ENCODE data around the gene ELOA.
A peak's percentile ranks its signal among the peaks of the same experiment; 100 is the strongest.

ELOA gene

GRCh38 chr1:23788695-23789094 lies 45.4 kb downstream of the ELOA start:
- H2AFZ ChIP-seq, result no peak overlapping the region
- H3K27ac ChIP-seq, result no peak overlapping the region
- no peaks in the 10 kb centered on the region for H3K9me3 ChIP-seq (ENCODE audit: control insufficient read depth, low read length)
- H3K36me3 ChIP-seq (ENCODE audit: control insufficient read depth, insufficient read depth, low read length), result no peaks in the 10 kb centered on the region
- H3K79me2 ChIP-seq, result peaks cover 3% of the 10 kb centered on the region
- H3K4me2 ChIP-seq (ENCODE audit: low read length), result no peak overlapping the region
- TF ChIP-seq CTCF (IDR thresholded peaks at IDR 0.05), result no peak
- H3K27me3 ChIP-seq (ENCODE audit: control insufficient read depth, insufficient read depth, low read length), result no peaks in the 10 kb centered on the region
- H3K4me1 ChIP-seq, result peaks cover 4% of the 10 kb centered on the region
- no peak overlapping the region for H3K4me3 ChIP-seq (ENCODE audit: low read depth, low read length)
- H3K9ac ChIP-seq, result no peak overlapping the region

- TF ChIP-seq CTCF (IDR thresholded peaks at IDR 0.05), result no peak
- Histone ChIP-seq H3K9ac (no peak within 1 kb of the TSS), H3K9me3 (ENCODE audit: control insufficient read depth, low read length) (no peaks in the 10 kb centered on the region), H2AFZ (peak within 1 kb of the TSS; percentile 61), H3K4me1 (no peaks in the 10 kb centered on the region), H3K4me3 (ENCODE audit: low read depth, low read length) (peak within 1 kb of the TSS; percentile 86), H3K79me2 (peaks cover 3% of the 10 kb centered on the region), H3K27ac (peak within 1 kb of the TSS; percentile 53), H3K4me2 (ENCODE audit: low read length) (peak within 1 kb of the TSS; percentile 93), H3K27me3 (ENCODE audit: control insufficient read depth, insufficient read depth, low read length) (no peaks in the 10 kb centered on the region), H3K36me3 (ENCODE audit: control insufficient read depth, insufficient read depth, low read length) (no peaks in the 10 kb centered on the region)
Measured at GRCh38 chr1:23790696-23791515, 47.6 kb downstream of the ELOA start, which contains the start of gene LYPLA2. LYPLA2 (plus strand) TSS chr1:23791145; CDS start chr1:23792683, 1,538 bp downstream.

GRCh38 chr1:23791516-23792047 lies 48.3 kb downstream of the ELOA start:
- Histone ChIP-seq H3K9me3 (ENCODE audit: control insufficient read depth, low read length) (no peaks in the 10 kb centered on the region), H2AFZ (peak overlapping the region; percentile 61), H3K4me1 (no peaks in the 10 kb centered on the region), H3K9ac (no peak overlapping the region), H3K36me3 (ENCODE audit: control insufficient read depth, insufficient read depth, low read length) (no peaks in the 10 kb centered on the region), H3K27me3 (ENCODE audit: control insufficient read depth, insufficient read depth, low read length) (no peaks in the 10 kb centered on the region), H3K4me3 (ENCODE audit: low read depth, low read length) (peak overlapping the region; percentile 86), H3K27ac (peak overlapping the region; percentile 53), H3K79me2 (peaks cover 3% of the 10 kb centered on the region), H3K4me2 (ENCODE audit: low read length) (peak overlapping the region; percentile 93)
- TF ChIP-seq CTCF (IDR thresholded peaks at IDR 0.05), result no peak

- Histone ChIP-seq H3K4me3 (ENCODE audit: low read depth, low read length) (peak overlapping the region; percentile 86), H3K79me2 (peaks cover 3% of the 10 kb centered on the region), H3K36me3 (ENCODE audit: control insufficient read depth, insufficient read depth, low read length) (no peaks in the 10 kb centered on the region), H2AFZ (no peak overlapping the region), H3K4me2 (ENCODE audit: low read length) (peak overlapping the region; percentile 93), H3K27ac (no peak overlapping the region), H3K9ac (no peak overlapping the region), H3K27me3 (ENCODE audit: control insufficient read depth, insufficient read depth, low read length) (no peaks in the 10 kb centered on the region), H3K4me1 (peaks cover 2% of the 10 kb centered on the region), H3K9me3 (ENCODE audit: control insufficient read depth, low read length) (no peaks in the 10 kb centered on the region)
- no peak for TF ChIP-seq CTCF (IDR thresholded peaks at IDR 0.05)
Measured at GRCh38 chr1:23792151-23792945, 49.1 kb downstream of the ELOA start.

Data from parathyroid adenoma (tissue), 2 donors.